Adipocyte (in vitro differentiated cells): ENCODE measurements around the gene CRTC3.
A peak's percentile ranks its signal among the peaks of the same experiment; 100 is the strongest.
"Not testable (repeated sequence)": the region's sequence is repeated elsewhere in the genome, so short reads cannot be mapped to it uniquely, and the experiment has no call there.

Experiments
- DNase-seq: peaks from one replicate; pipeline ENCODE4 v3.0.0-alpha.2; 2015; ENCODE audit warnings: low read depth
- H3K27me3 ChIP-seq: replicated peaks from 2 replicates; pipeline ENCODE4 v1.7.0; 2013; ENCODE audit warnings: mild to moderate bottlenecking, low read length, moderate library complexity; ENCODE audit not compliant: control insufficient read depth, insufficient read depth
- H3K36me3 ChIP-seq: 2 replicates; pipeline ENCODE4 v1.7.0; 2013; ENCODE audit warnings: low read length, mild to moderate bottlenecking, moderate library complexity; ENCODE audit not compliant: control insufficient read depth, insufficient read depth, severe bottlenecking
- H3K4me1 ChIP-seq: 2 replicates; pipeline ENCODE4 v1.7.0; 2013; ENCODE audit warnings: mild to moderate bottlenecking, low read length, moderate library complexity; ENCODE audit not compliant: control insufficient read depth, insufficient read depth
- H3K4me3 ChIP-seq: 2 replicates; pipeline ENCODE4 v1.7.0; 2013; ENCODE audit warnings: mild to moderate bottlenecking, low read length, moderate library complexity
- H3K9ac ChIP-seq: 2 replicates; pipeline ENCODE4 v1.7.0; 2013; ENCODE audit warnings: mild to moderate bottlenecking, low read length, moderate library complexity
- H3K9me3 ChIP-seq: 2 replicates; pipeline ENCODE4 v1.7.0; 2013; ENCODE audit warnings: mild to moderate bottlenecking, low read length, moderate library complexity; ENCODE audit not compliant: control insufficient read depth

Gene CRTC3

GRCh38 chr15:90654233-90655136, 124.8 kb downstream of the CRTC3 start:
- H3K4me1 ChIP-seq: no peaks in the 10 kb centered on the region
- no peak overlapping the region for H3K4me3 ChIP-seq
- H3K36me3 ChIP-seq: no peaks in the 10 kb centered on the region
- peaks cover 7% of the 10 kb centered on the region for H3K27me3 ChIP-seq
- no peak overlapping the region for H3K9ac ChIP-seq
- no peak for DNase-seq
- H3K9me3 ChIP-seq: no peaks in the 10 kb centered on the region

GRCh38 chr15:90657520-90658172, 127.9 kb downstream of the CRTC3 start:
- peaks cover 23% of the 10 kb centered on the region for H3K4me1 ChIP-seq
- H3K36me3 ChIP-seq, H3K27me3 ChIP-seq, H3K4me3 ChIP-seq, DNase-seq, H3K9me3 ChIP-seq, H3K9ac ChIP-seq: not testable (repeated sequence)

- Histone ChIP-seq H3K27me3 (peaks cover 3% of the 10 kb centered on the region), H3K4me1 (peaks cover 24% of the 10 kb centered on the region), H3K9ac (no peak overlapping the region), H3K9me3 (no peaks in the 10 kb centered on the region), H3K4me3 (no peak overlapping the region), H3K36me3 (no peaks in the 10 kb centered on the region)
- DNase-seq: no peak
Measured at GRCh38 chr15:90659481-90659880, 129.8 kb downstream of the CRTC3 start.

- H3K4me1 ChIP-seq: peaks cover 28% of the 10 kb centered on the region
- peaks cover 3% of the 10 kb centered on the region for H3K27me3 ChIP-seq
- H3K36me3 ChIP-seq: no peaks in the 10 kb centered on the region
- H3K4me3 ChIP-seq: peak overlapping the region; percentile 73
- DNase-seq: peak; percentile 91
- H3K9ac ChIP-seq: peak overlapping the region; percentile 74
- H3K9me3 ChIP-seq: no peaks in the 10 kb centered on the region
Measured at GRCh38 chr15:90660195-90660998, 130.7 kb downstream of the CRTC3 start.

GRCh38 chr15:90660999-90661330, 131.2 kb downstream of the CRTC3 start:
- H3K9ac ChIP-seq: peak overlapping the region; percentile 74
- not testable (repeated sequence) for DNase-seq, H3K27me3 ChIP-seq, H3K36me3 ChIP-seq, H3K9me3 ChIP-seq
- peaks cover 30% of the 10 kb centered on the region for H3K4me1 ChIP-seq
- peak overlapping the region; percentile 73 for H3K4me3 ChIP-seq

- H3K9ac ChIP-seq, H3K9me3 ChIP-seq, H3K36me3 ChIP-seq, H3K4me3 ChIP-seq, H3K27me3 ChIP-seq, DNase-seq: not testable (repeated sequence)
- H3K4me1 ChIP-seq: peaks cover 35% of the 10 kb centered on the region
Measured at GRCh38 chr15:90664081-90664461, 134.3 kb downstream of the CRTC3 start.

- Histone ChIP-seq H3K4me1 (peaks cover 35% of the 10 kb centered on the region), H3K9me3 (no peaks in the 10 kb centered on the region), H3K36me3 (no peaks in the 10 kb centered on the region), H3K9ac (peak overlapping the region; percentile 93), H3K4me3 (peak overlapping the region; percentile 89), H3K27me3 (no peaks in the 10 kb centered on the region)
- peak; percentile 49 for DNase-seq
Measured at GRCh38 chr15:90664650-90665287, 135.0 kb downstream of the CRTC3 start.

- H3K4me1 ChIP-seq: peaks cover 28% of the 10 kb centered on the region
- peak overlapping the region; percentile 89 for H3K4me3 ChIP-seq
- H3K9ac ChIP-seq: peak overlapping the region; percentile 93
- no peaks in the 10 kb centered on the region for H3K36me3 ChIP-seq
- DNase-seq: peak; percentile 79
- H3K27me3 ChIP-seq: no peaks in the 10 kb centered on the region
- no peaks in the 10 kb centered on the region for H3K9me3 ChIP-seq
Measured at GRCh38 chr15:90665288-90666134, 135.8 kb downstream of the CRTC3 start.

- peaks cover 20% of the 10 kb centered on the region for H3K4me1 ChIP-seq
- peak overlapping the region; percentile 93 for H3K9ac ChIP-seq
- H3K27me3 ChIP-seq: no peaks in the 10 kb centered on the region
- peak overlapping the region; percentile 89 for H3K4me3 ChIP-seq
- no peak for DNase-seq
- no peaks in the 10 kb centered on the region for H3K36me3 ChIP-seq
- H3K9me3 ChIP-seq: no peaks in the 10 kb centered on the region
Measured at GRCh38 chr15:90666135-90666909, 136.6 kb downstream of the CRTC3 start.
